GM21526 (cell line): ENCODE results near the gene PLBD2.

Experiments
- ATAC-seq: cut with Tn5 transposase; IDR thresholded peaks from one replicate; pipeline ENCODE4 v1.9.1; 2021; ENCODE audit warnings: moderate library complexity; ENCODE audit not compliant: unreplicated experiment, low FRiP score

PLBD2 gene

GRCh38 chr12:113413488-113413939 lies 55.1 kb downstream of the PLBD2 start:
- ATAC-seq, result no peak

GRCh38 chr12:113414519-113415038 lies 56.2 kb downstream of the PLBD2 start:
- ATAC-seq, result no peak

- no peak for ATAC-seq
These were observed 57.8 kb downstream of the PLBD2 start for GRCh38 chr12:113416091-113416754.

- no peak for ATAC-seq
These were observed 60.0 kb downstream of the PLBD2 start for GRCh38 chr12:113418213-113418879.

GRCh38 chr12:113420996-113421595 lies 62.7 kb downstream of the PLBD2 start:
- no peak for ATAC-seq

- peak; percentile 71 for ATAC-seq
These were observed 63.9 kb downstream of the PLBD2 start, which contains the start of gene SDSL for GRCh38 chr12:113422030-113422885. Gene SDSL (plus strand): TSS chr12:113422380. CDS start chr12:113427983, 5,603 bp downstream.

GRCh38 chr12:113422886-113423669 lies 64.7 kb downstream of the PLBD2 start:
- ATAC-seq, result no peak

GRCh38 chr12:113424456-113424855 lies 66.1 kb downstream of the PLBD2 start:
- no peak for ATAC-seq

GRCh38 chr12:113424915-113425823 lies 66.8 kb downstream of the PLBD2 start:
- ATAC-seq, result no peak

GRCh38 chr12:113425960-113426453 lies 67.6 kb downstream of the PLBD2 start:
- ATAC-seq, result no peak

- ATAC-seq, result no peak
These were observed 69.5 kb downstream of the PLBD2 start for GRCh38 chr12:113427882-113428281.

- ATAC-seq, result no peak
These were observed 70.1 kb downstream of the PLBD2 start for GRCh38 chr12:113428482-113428881.

GRCh38 chr12:113432986-113433385 lies 74.6 kb downstream of the PLBD2 start:
- no peak for ATAC-seq

- no peak for ATAC-seq
These were observed 77.0 kb downstream of the PLBD2 start for GRCh38 chr12:113435367-113435766.

- no peak for ATAC-seq
These were observed 78.2 kb downstream of the PLBD2 start for GRCh38 chr12:113436586-113436985.

GRCh38 chr12:113436993-113437728 lies 78.8 kb downstream of the PLBD2 start:
- no peak for ATAC-seq

GRCh38 chr12:113437729-113438100 lies 79.3 kb downstream of the PLBD2 start:
- no peak for ATAC-seq
